ENCODE results near the gene PRPF6.

Gene PRPF6

GRCh38 chr20:63980806-63981728 is at the start of gene PRPF6:
Gene PRPF6 (plus strand): TSS chr20:63981132. CDS start chr20:63981246, 114 bp downstream.
- DNase-seq: peak; percentile 94

- DNase-seq: no peak
Observed at GRCh38 chr20:63931735-63932134, 49.2 kb upstream of the PRPF6 start.

- DNase-seq: no peak
Observed at GRCh38 chr20:63932606-63933160, 48.2 kb upstream of the PRPF6 start.

GRCh38 chr20:63933646-63934045 is 47.3 kb upstream of the PRPF6 start:
- no peak for DNase-seq

- no peak for DNase-seq
Observed at GRCh38 chr20:63934271-63935068, 46.5 kb upstream of the PRPF6 start.

GRCh38 chr20:63935447-63935846 is 45.5 kb upstream of the PRPF6 start:
- no peak for DNase-seq

GRCh38 chr20:63937596-63937995 is 43.3 kb upstream of the PRPF6 start:
- DNase-seq: no peak

GRCh38 chr20:63939061-63939935 is 41.6 kb upstream of the PRPF6 start:
- no peak for DNase-seq

GRCh38 chr20:63940071-63940471 is 40.9 kb upstream of the PRPF6 start:
- no peak for DNase-seq

GRCh38 chr20:63940472-63941266 is 40.3 kb upstream of the PRPF6 start:
- DNase-seq: no peak

GRCh38 chr20:63941282-63942081 is 39.5 kb upstream of the PRPF6 start:
- DNase-seq: no peak

- no peak for DNase-seq
Observed at GRCh38 chr20:63942250-63942951, 38.5 kb upstream of the PRPF6 start.

GRCh38 chr20:63942969-63943807 is 37.7 kb upstream of the PRPF6 start:
- DNase-seq: no peak

GRCh38 chr20:63943808-63944077 is 37.2 kb upstream of the PRPF6 start:
- no peak for DNase-seq

GRCh38 chr20:63944078-63944941 is 36.6 kb upstream of the PRPF6 start:
- DNase-seq: no peak

GRCh38 chr20:63945031-63945658 is 35.8 kb upstream of the PRPF6 start:
- DNase-seq: no peak

- no peak for DNase-seq
Observed at GRCh38 chr20:63945921-63946920, 34.7 kb upstream of the PRPF6 start.
